ENCODE data around the gene CTDSPL.

The CTDSPL gene

DNA sequence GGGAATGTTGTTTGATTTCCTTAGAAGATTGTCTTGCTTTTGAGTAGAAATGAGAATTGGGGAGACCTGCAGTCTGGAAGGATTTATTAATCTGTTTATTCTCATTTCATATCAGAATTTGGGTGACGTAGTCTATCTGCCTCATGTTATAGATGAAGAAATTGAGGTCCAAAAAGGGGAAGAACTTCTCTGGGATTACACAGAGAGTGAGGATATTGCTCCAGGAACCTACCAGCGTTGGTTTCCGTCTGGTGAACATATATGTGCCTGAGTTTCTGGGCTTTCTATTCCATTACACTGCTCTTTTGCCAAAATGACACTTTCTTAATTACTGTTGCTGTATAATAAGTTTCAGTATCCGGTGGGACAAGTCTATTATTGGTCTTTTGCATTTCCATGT, 51.8 kb downstream of the CTDSPL start:
- no peaks in the 10 kb centered on the region for H3K36me3 ChIP-seq (ENCODE audit: control insufficient read depth, insufficient read depth, low read length)
- no peak for DNase-seq (ENCODE audit: extremely low read depth, insufficient read length)
- H3K4me3 ChIP-seq (replicated peaks; ENCODE audit: low read depth, low read length), result no peak overlapping the region
- TF ChIP-seq, protein P1, sequence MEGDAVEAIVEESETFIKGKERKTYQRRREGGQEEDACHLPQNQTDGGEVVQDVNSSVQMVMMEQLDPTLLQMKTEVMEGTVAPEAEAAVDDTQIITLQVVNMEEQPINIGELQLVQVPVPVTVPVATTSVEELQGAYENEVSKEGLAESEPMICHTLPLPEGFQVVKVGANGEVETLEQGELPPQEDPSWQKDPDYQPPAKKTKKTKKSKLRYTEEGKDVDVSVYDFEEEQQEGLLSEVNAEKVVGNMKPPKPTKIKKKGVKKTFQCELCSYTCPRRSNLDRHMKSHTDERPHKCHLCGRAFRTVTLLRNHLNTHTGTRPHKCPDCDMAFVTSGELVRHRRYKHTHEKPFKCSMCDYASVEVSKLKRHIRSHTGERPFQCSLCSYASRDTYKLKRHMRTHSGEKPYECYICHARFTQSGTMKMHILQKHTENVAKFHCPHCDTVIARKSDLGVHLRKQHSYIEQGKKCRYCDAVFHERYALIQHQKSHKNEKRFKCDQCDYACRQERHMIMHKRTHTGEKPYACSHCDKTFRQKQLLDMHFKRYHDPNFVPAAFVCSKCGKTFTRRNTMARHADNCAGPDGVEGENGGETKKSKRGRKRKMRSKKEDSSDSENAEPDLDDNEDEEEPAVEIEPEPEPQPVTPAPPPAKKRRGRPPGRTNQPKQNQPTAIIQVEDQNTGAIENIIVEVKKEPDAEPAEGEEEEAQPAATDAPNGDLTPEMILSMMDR (IDR thresholded peaks at IDR 0.05; ENCODE audit: insufficient read depth, low read length, poor library complexity, severe bottlenecking), result no peak
- H3K27me3 ChIP-seq (replicated peaks; ENCODE audit: control insufficient read depth, insufficient read depth, low read length), result peaks cover 2% of the 10 kb centered on the region; the same call in 1 of the 2 replicates

DNA sequence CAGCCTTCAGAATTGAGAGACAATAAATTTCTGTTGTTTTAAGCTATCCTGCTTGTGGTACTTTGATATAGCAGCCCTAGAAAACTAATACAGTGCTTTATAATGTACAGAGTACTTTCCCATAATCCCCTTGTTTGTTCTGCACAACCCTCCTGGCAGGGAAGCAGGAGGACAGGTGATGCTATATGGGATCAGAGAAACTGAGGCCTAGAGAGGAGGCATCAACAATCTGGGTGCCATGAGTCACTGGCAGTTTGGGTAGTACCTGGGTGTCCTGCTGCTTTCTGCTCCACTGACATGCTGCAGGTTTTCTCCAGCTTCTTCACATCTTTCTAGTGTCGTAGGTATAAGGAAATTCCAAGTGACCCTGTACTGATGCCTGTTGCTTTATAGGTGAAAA, 55.0 kb downstream of the CTDSPL start:
- H3K4me3 ChIP-seq (replicated peaks; ENCODE audit: low read depth, low read length), result no peak overlapping the region
- H3K36me3 ChIP-seq (ENCODE audit: control insufficient read depth, insufficient read depth, low read length), result no peaks in the 10 kb centered on the region
- DNase-seq (ENCODE audit: extremely low read depth, insufficient read length), result no peak
- H3K27me3 ChIP-seq (replicated peaks; ENCODE audit: control insufficient read depth, insufficient read depth, low read length), result peaks cover 2% of the 10 kb centered on the region; the same call in 1 of the 2 replicates
- TF ChIP-seq, protein P1 (IDR thresholded peaks at IDR 0.05; ENCODE audit: insufficient read depth, low read length, poor library complexity, severe bottlenecking), result no peak

DNA sequence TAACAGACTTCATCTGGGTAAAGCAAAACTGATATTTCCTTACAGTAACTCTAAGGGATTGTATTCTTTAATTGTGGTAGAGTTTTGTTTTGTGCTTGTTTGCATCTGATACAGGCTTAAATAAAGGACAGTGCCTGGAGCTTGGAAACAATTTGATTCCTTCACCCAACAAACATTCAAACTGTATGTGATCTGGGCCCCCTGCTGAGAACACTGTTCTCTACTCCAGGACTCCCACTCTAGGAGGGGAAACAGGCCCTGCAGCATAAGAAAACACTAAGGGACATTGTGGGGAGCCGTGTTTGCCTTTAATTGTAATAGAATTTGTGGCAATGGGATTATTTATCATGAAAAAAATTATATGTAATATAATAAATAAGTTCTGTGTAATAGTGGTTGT, 56.9 kb downstream of the CTDSPL start:
- no peaks in the 10 kb centered on the region for H3K36me3 ChIP-seq (ENCODE audit: control insufficient read depth, insufficient read depth, low read length)
- TF ChIP-seq, protein P1 (IDR thresholded peaks at IDR 0.05; ENCODE audit: insufficient read depth, low read length, poor library complexity, severe bottlenecking), result no peak
- no peaks in the 10 kb centered on the region; the same call in 1 of the 2 replicates for H3K27me3 ChIP-seq (replicated peaks; ENCODE audit: control insufficient read depth, insufficient read depth, low read length)
- no peak overlapping the region for H3K4me3 ChIP-seq (replicated peaks; ENCODE audit: low read depth, low read length)
- no peak for DNase-seq (ENCODE audit: extremely low read depth, insufficient read length)

DNA sequence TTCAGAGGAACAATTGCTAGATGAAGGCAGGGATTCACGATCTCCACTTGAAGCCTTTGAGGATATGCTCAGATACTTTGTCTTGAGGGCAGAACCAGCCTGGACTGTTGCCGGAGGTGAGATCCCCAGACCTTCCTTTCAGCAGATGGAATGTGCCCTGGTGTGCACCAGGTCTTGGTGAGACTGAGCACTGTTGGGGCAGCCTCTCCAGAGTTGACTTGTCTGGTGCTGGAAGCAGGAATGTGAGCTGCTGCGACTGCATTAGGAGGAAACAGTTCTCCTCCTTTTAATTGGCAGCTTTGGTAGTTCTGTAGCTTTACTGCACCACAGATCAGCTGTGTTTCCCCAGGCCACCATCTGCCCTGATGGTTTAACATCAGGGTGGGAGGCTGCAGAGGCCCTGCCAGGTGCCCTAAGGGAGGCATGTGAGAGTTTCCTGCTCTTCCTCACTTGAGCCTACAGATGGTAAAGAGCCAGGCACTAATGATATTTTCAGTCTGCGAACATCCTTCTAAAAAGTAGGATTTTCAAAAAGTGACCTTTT, 58.5 kb downstream of the CTDSPL start:
- DNase-seq (ENCODE audit: extremely low read depth, insufficient read length), result no peak

DNA sequence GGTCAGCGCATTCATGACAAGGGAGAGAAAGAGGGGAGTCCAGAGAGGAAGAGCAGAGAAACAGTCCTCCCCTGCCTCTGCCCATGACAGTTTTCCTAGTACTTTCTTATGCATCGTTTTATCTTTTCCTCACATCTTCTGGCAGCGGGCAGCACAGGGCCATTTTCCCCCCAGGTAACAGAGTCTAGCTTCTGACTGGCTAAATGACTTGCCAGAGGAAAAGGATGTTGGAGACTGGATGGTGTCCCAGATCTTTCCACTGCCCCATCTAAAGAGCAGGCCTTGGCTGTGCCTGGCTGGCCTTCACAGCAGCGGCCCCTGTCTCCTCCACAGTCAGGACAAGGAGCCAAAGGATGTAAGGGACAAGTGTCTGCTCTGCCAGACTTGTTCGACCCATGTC, 59.3 kb downstream of the CTDSPL start:
- no peak for DNase-seq (ENCODE audit: extremely low read depth, insufficient read length)
- Histone ChIP-seq H3K36me3 (ENCODE audit: control insufficient read depth, insufficient read depth, low read length) (no peaks in the 10 kb centered on the region), H3K4me3 (replicated peaks; ENCODE audit: low read depth, low read length) (no peak overlapping the region), H3K27me3 (replicated peaks; ENCODE audit: control insufficient read depth, insufficient read depth, low read length) (no peaks in the 10 kb centered on the region; the same call in 1 of the 2 replicates)
- TF ChIP-seq, protein P1 (IDR thresholded peaks at IDR 0.05; ENCODE audit: insufficient read depth, low read length, poor library complexity, severe bottlenecking), result no peak

More for the DNA sequence above, 58.5 kb downstream of the CTDSPL start:
- Histone ChIP-seq H3K27me3 (replicated peaks; ENCODE audit: control insufficient read depth, insufficient read depth, low read length) (no peaks in the 10 kb centered on the region; the same call in 1 of the 2 replicates), H3K4me3 (replicated peaks; ENCODE audit: low read depth, low read length) (no peak overlapping the region), H3K36me3 (ENCODE audit: control insufficient read depth, insufficient read depth, low read length) (no peaks in the 10 kb centered on the region)
- TF ChIP-seq, protein P1 (IDR thresholded peaks at IDR 0.05; ENCODE audit: insufficient read depth, low read length, poor library complexity, severe bottlenecking), result no peak

Measured in GM06990 (cell line).